GM12878 (cell line): ENCODE measurements around the gene ENOX1. TPM values are rescaled to one million over a fixed set of nuclear protein-coding genes. Genes with fewer than 3 reads are reported as not detected.

Experiments used
- ATAC-seq: fragments of 200-7000 bp; cut with Tn5 transposase; 3 replicates; pipeline ENCODE4 v1.9.1; 2020; ENCODE audit warnings: mild to moderate bottlenecking, moderate library complexity
- BruUV-seq: library from RNA; stranded (reverse); fragments of 400-500 nt; replicated peaks from 2 replicates; lab custom pipeline; 2021; lab: Mats Ljungman, UMichigan
- CTCF ChIA-PET: fragments of 300-600 bp; sonication (Branson Sonifier 250); formaldehyde crosslinking; extraction: SDS; loops from one replicate; lab custom pipeline; 2021; ENCODE audit warnings: inconsistent platforms; lab: Yijun Ruan, JAX
- POLR2A ChIA-PET: fragments of 350-600 bp; formaldehyde crosslinking; extraction: SDS; loops from one replicate; lab custom pipeline; 2021; ENCODE audit warnings: inconsistent platforms; lab: Charles Lee
- RAD21 ChIA-PET: fragments of 300-600 bp; sonication (Branson Sonifier 250); formaldehyde crosslinking; loops from one replicate; lab custom pipeline; 2023; ENCODE audit warnings: antibody characterized with exemption; ENCODE audit not compliant: unreplicated experiment; lab: Charles Lee
- SMC1A ChIA-PET: fragments of 300-600 bp; sonication (Branson Sonifier 250); formaldehyde crosslinking; loops from one replicate; lab custom pipeline; 2023; ENCODE audit not compliant: unreplicated experiment, uncharacterized antibody; lab: Charles Lee
- DNase-seq: peaks from one replicate; pipeline ENCODE4 v3.0.0-alpha.2; 2011; ENCODE audit warnings: low read depth, low spot score
- FAIRE-seq: peaks from 3 replicates; lab custom pipeline; 2011; peaks lifted over from hg19 to GRCh38; lab: Jason Lieb, UNC
- H2AFZ ChIP-seq: 2 replicates; pipeline ENCODE4 v1.6.0; 2011; ENCODE audit warnings: low read depth, low read length, control low read depth; ENCODE audit not compliant: control insufficient read depth
- H3K27ac ChIP-seq: 2 replicates; pipeline ENCODE4 v1.5.1; 2011; ENCODE audit warnings: control low read depth; ENCODE audit not compliant: control insufficient read depth, insufficient read depth
- H3K27me3 ChIP-seq, 2 experiments: replicated peaks in 1 of 2; 2 replicates each; pipeline versions ENCODE4 v1.6.0 to v1.6.1; 2011; ENCODE audit warnings: low read length in 1 of 2; ENCODE audit not compliant: control insufficient read depth in 2 of 2, insufficient read depth in 2 of 2
- H3K36me3 ChIP-seq, 2 experiments: 2 replicates each; pipeline ENCODE4 v1.5.1; 2011; ENCODE audit warnings: low read length in 1 of 2; ENCODE audit not compliant: control insufficient read depth in 2 of 2, insufficient read depth in 2 of 2
- H3K4me1 ChIP-seq: 2 replicates; pipeline ENCODE4 v1.6.1; 2011; ENCODE audit warnings: mild to moderate bottlenecking, low read length, moderate library complexity, mixed read lengths; ENCODE audit not compliant: control insufficient read depth, insufficient read depth
- H3K4me2 ChIP-seq: 2 replicates; pipeline ENCODE4 v1.6.0; 2011; ENCODE audit warnings: control low read depth; ENCODE audit not compliant: control insufficient read depth, insufficient read depth
- H3K4me3 ChIP-seq: fragments of 200-600 bp; sonication (generic); 2 replicates; pipeline ENCODE4 v1.5.1; 2016
- H3K79me2 ChIP-seq: 2 replicates; pipeline ENCODE4 v1.6.0; 2011; ENCODE audit warnings: low read length; ENCODE audit not compliant: control insufficient read depth, insufficient read depth
- H3K9ac ChIP-seq: 2 replicates; pipeline ENCODE4 v1.8.0; 2011; ENCODE audit warnings: low read length, control low read depth, mixed read lengths; ENCODE audit not compliant: control insufficient read depth, insufficient read depth
- H3K9me3 ChIP-seq: replicated peaks from 3 replicates; pipeline ENCODE4 v1.5.1; 2011; ENCODE audit warnings: mild to moderate bottlenecking, low read length; ENCODE audit not compliant: control insufficient read depth, insufficient read depth
- H4K20me1 ChIP-seq: 2 replicates; pipeline ENCODE4 v1.6.0; 2011; ENCODE audit not compliant: control insufficient read depth, insufficient read depth
- BMI1 ChIP-seq: fragments of 450-650 bp; IDR thresholded peaks from 2 replicates; pipeline ENCODE4 v1.6.1; 2016; ENCODE audit warnings: mild to moderate bottlenecking, moderate library complexity, borderline replicate concordance
- CREB1 ChIP-seq: IDR thresholded peaks from 2 replicates; pipeline ENCODE4 v1.6.1; 2012; ENCODE audit warnings: low read depth, mild to moderate bottlenecking, inconsistent platforms
- EGR1 ChIP-seq, 2 experiments: IDR thresholded peaks; 1 replicate in 1 of 2; 2 replicates in 1 of 2; pipeline ENCODE4 v1.6.1; 2011 to 2012; ENCODE audit warnings: low read depth in 2 of 2, low read length in 2 of 2, borderline replicate concordance in 1 of 2, mild to moderate bottlenecking in 1 of 2, moderate library complexity in 1 of 2
- MLLT1 ChIP-seq: fragments of 450-650 bp; IDR thresholded peaks from 2 replicates; pipeline ENCODE4 v1.6.1; 2016; ENCODE audit warnings: mild to moderate bottlenecking
- NRF1 ChIP-seq: conservative IDR thresholded peaks from 2 replicates; pipeline ENCODE4 v1.6.1; 2011; ENCODE audit warnings: mild to moderate bottlenecking, low read depth, low read length, improper control_type of control experiment
- SMARCA5 ChIP-seq: fragments of 450-650 bp; IDR thresholded peaks from 2 replicates; pipeline ENCODE4 v1.6.1; 2017; ENCODE audit warnings: mild to moderate bottlenecking
- STAT1 ChIP-seq: fragments of 450-650 bp; conservative IDR thresholded peaks from 2 replicates; pipeline ENCODE4 v1.6.1; 2014; ENCODE audit warnings: antibody characterized with exemption, mild to moderate bottlenecking
- TARDBP ChIP-seq: IDR thresholded peaks from 2 replicates; pipeline ENCODE4 v1.6.1; 2016; ENCODE audit warnings: borderline replicate concordance
- YBX1 ChIP-seq: fragments of 450-650 bp; IDR thresholded peaks from 2 replicates; pipeline ENCODE4 v1.6.1; 2016; ENCODE audit warnings: antibody characterized with exemption
- WGBS: methylation state at CpG from one replicate; pipeline ENCODE4 v1.1.6; 2016; ENCODE audit warnings: low lambda C conversion rate; ENCODE audit not compliant: insufficient replicate concordance, insufficient coverage; ENCODE audit errors: missing lambda C conversion rate; 5-methylcytosine and 5-hydroxymethylcytosine counted together
- in situ Hi-C: fragments of 300-500 bp; cut with MboI; formaldehyde crosslinking; loops from 9 replicates; pipeline ENCODE4 v1.14.3; 2018; ENCODE audit warnings: mixed read lengths
- intact Hi-C: fragments of 100-400 bp; cut with micrococcal nuclease; formaldehyde crosslinking; loops from one replicate; pipeline ENCODE4 v1.14.2; 2022; ENCODE audit not compliant: unreplicated experiment
- polyA plus RNA-seq, 11 experiments: library from polyadenylated mRNA; depleted of rRNA in 4 of 11; unstranded in 6 of 11; stranded (reverse) in 5 of 11; fragments of >200 nt; fragmentation: Nextera tagmentation in 4 of 11; fragmentation: Illumina TruSeq in 1 of 11; extraction: Ambion mirVana in 4 of 11; extraction: Trizol in 1 of 11; gene quantifications; 1 replicate in 1 of 11; 2 replicates in 10 of 11; pipeline versions ENCODE4 v1.2.1 to v1.2.3, GENCODE V29; 2011 to 2016; ENCODE audit warnings: inconsistent platforms in 2 of 11, missing spikeins in 2 of 11, low read depth in 1 of 11
- total RNA-seq, 4 experiments: library from RNA; depleted of rRNA in 3 of 4; stranded (reverse); fragments of >200 nt in 3 of 4; fragmentation: Illumina TruSeq in 1 of 4; extraction: Trizol in 1 of 4; gene quantifications; 2 replicates each; pipeline versions ENCODE4 v1.2.1 to v1.2.3, GENCODE V29; 2013 to 2021

The ENOX1 gene
- total and polyA plus RNA-seq, 10 of the 15 experiments (the other 5 are each of a cell fraction or from before 2014, with no cell fraction given): 0.11 to 0.26 (median 0.15) TPM

GRCh38 chr13:43356567-43356966, 430.2 kb downstream of the ENOX1 start:
- Histone ChIP-seq H3K4me3 (no peak overlapping the region), H3K9ac (no peak overlapping the region), H2AFZ (no peak overlapping the region), H3K27me3 (no peaks in the 10 kb centered on the region), H3K36me3 (no peaks in the 10 kb centered on the region), H3K9me3 (no peaks in the 10 kb centered on the region), H3K4me2 (no peak overlapping the region), H3K4me1 (no peaks in the 10 kb centered on the region; the same call in 1 of the 2 replicates), H4K20me1 (no peaks in the 10 kb centered on the region), H3K27ac (no peak overlapping the region), H3K79me2 (no peaks in the 10 kb centered on the region)
- FAIRE-seq (no peak), DNase-seq (no peak), ATAC-seq (no peak)
- POLR2A ChIA-PET: no interaction called here
- BruUV-seq: no TSS peak
- TF ChIP-seq EGR1 (IDR thresholded peaks at IDR 0.05; ENCODE audit: borderline replicate concordance in 1 of 2, low read depth in 2 of 2, low read length in 2 of 2) (no peak), NRF1 (no peak), CREB1 (no peak), TARDBP (no peak), MLLT1 (no peak), YBX1 (no peak), SMARCA5 (no peak)
- intact Hi-C loops: no loop called here
- CTCF ChIA-PET: no interaction called here
- RAD21 ChIA-PET: no interaction called here
- in situ Hi-C loops: loop anchor here (5.0 kb wide), 1 partner anchor 51 kb away; no protein-coding TSS in a partner anchor
- SMC1A ChIA-PET: no interaction called here
- WGBS: 58% methylated on average over 5 of the region's 5 CpGs

- Histone ChIP-seq H3K4me1 (no peaks in the 10 kb centered on the region; the same call in 1 of the 2 replicates), H3K4me2 (no peak overlapping the region), H2AFZ (no peak overlapping the region), H3K36me3 (no peaks in the 10 kb centered on the region), H3K27ac (no peak overlapping the region), H3K27me3 (no peaks in the 10 kb centered on the region), H4K20me1 (no peaks in the 10 kb centered on the region), H3K9me3 (no peaks in the 10 kb centered on the region), H3K79me2 (no peaks in the 10 kb centered on the region), H3K9ac (no peak overlapping the region), H3K4me3 (no peak overlapping the region)
- intact Hi-C loops (no loop called here), in situ Hi-C loops (loop anchor here (5.0 kb wide), 1 partner anchor 52 kb away; no protein-coding TSS in a partner anchor)
- FAIRE-seq (no peak), DNase-seq (no peak), ATAC-seq (no peak)
- 74% methylated on average over 17 of the region's 17 CpGs for WGBS
- CTCF ChIA-PET: no interaction called here
- SMC1A ChIA-PET: no interaction called here
- POLR2A ChIA-PET: no interaction called here
- TF ChIP-seq STAT1 (no peak), BMI1 (no peak)
- no TSS peak for BruUV-seq
- RAD21 ChIA-PET: no interaction called here
Observed at GRCh38 chr13:43355774-43356173, 431.0 kb downstream of the ENOX1 start.
